ENCODE data around the gene ALKBH4. TPM values are rescaled to one million over a fixed set of nuclear protein-coding genes. Genes with fewer than 3 reads are reported as not detected.

ALKBH4 gene
- total RNA-seq, 4 donors from 2014 or later, result 14.7 to 38.9 (median 24.6) TPM

- no peak for DNase-seq (ENCODE audit: low spot score in 2 of 2)
- TF ChIP-seq, protein P1, sequence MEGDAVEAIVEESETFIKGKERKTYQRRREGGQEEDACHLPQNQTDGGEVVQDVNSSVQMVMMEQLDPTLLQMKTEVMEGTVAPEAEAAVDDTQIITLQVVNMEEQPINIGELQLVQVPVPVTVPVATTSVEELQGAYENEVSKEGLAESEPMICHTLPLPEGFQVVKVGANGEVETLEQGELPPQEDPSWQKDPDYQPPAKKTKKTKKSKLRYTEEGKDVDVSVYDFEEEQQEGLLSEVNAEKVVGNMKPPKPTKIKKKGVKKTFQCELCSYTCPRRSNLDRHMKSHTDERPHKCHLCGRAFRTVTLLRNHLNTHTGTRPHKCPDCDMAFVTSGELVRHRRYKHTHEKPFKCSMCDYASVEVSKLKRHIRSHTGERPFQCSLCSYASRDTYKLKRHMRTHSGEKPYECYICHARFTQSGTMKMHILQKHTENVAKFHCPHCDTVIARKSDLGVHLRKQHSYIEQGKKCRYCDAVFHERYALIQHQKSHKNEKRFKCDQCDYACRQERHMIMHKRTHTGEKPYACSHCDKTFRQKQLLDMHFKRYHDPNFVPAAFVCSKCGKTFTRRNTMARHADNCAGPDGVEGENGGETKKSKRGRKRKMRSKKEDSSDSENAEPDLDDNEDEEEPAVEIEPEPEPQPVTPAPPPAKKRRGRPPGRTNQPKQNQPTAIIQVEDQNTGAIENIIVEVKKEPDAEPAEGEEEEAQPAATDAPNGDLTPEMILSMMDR (IDR thresholded peaks at IDR 0.05), result no peak
- no peak for TF ChIP-seq POLR2A (IDR thresholded peaks at IDR 0.05)
- intact Hi-C loops (cut with DNase I; ENCODE audit: low total_unique reads), result no loop called here
- H3K4me3 ChIP-seq (ENCODE audit: low read depth, poor library complexity, severe bottlenecking), result no peak overlapping the region
- WGBS, 2 donors, result 88 to 92% methylated on average over 10 of the region's 10 CpGs
These were observed 35.3 kb downstream of the ALKBH4 start for GRCh38 chr7:102429141-102429899.

DNA sequence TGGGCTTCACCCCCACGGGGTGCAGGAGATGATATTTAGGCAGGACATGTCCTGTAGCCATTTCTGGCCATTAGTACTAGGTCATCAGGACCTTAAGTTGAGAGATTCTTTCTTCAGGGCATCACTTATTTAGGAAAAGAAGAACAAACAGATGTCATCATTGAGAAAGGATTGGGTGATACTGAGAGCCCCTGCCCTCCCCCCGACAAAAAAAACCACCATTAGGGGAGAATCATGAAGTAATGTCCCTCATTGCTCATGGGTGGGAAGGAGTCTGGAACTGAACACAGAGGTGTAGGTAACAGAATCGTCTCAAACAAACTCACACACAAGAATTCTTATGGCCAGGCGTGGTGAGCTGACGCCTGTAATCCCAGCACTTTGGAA, 37.7 kb downstream of the ALKBH4 start:
- TF ChIP-seq POLR2A (IDR thresholded peaks at IDR 0.05), result no peak
- TF ChIP-seq, protein P1 (IDR thresholded peaks at IDR 0.05), result no peak
- intact Hi-C loops (cut with DNase I; ENCODE audit: low total_unique reads), result no loop called here
- 86 to 93% methylated on average over 5 of the region's 5 CpGs for WGBS, 2 donors
- H3K4me3 ChIP-seq (ENCODE audit: low read depth, poor library complexity, severe bottlenecking), result no peak overlapping the region
- DNase-seq (ENCODE audit: low spot score in 2 of 2), result no peak

DNA sequence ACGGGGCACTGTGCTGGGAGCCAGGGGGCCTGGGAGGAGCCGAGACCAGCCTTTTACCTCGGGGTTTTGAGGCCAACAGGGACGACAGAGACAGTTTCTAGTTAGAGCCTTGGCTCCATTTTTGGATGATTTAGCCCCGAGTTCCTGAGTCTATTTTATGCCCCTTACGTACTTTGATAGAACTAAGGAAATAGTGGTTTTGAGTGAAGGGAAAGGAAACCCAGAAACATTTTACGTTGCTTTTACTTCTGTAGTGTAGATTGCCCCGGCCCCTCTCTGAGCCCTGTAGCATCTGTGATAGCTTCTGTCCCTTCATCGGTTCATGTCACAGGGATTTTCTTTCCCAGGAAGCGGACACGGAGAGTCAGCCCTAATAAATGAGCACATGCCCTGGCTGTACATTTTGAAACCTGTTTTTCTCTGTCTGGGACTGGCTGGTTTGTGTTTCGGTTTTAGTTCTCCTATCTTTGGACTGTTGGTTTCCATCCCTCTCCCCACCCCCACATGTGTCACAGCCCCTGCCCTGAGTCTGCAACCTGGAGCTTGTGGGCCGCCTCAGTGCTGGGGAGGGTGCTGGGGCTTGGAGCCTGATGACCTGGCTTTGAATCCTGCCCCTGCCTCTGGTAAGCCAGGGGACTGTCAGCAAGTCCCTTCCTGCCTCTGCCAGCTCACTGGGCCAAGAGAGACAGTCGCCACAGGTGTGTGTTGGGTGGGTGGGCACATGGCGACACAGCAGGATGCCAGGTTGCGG, 38.2 kb downstream of the ALKBH4 start:
- intact Hi-C loops (cut with DNase I; ENCODE audit: low total_unique reads), result no loop called here
- no peak overlapping the region for H3K4me3 ChIP-seq (ENCODE audit: low read depth, poor library complexity, severe bottlenecking)

GRCh38 chr7:102425639-102426267, 38.9 kb downstream of the ALKBH4 start:
- intact Hi-C loops (cut with DNase I; ENCODE audit: low total_unique reads), result no loop called here
- H3K4me3 ChIP-seq (ENCODE audit: low read depth, poor library complexity, severe bottlenecking), result no peak overlapping the region
- WGBS, 2 donors, result 77% methylated on average over 24 to 25 of the region's 25 CpGs
- TF ChIP-seq POLR2A (IDR thresholded peaks at IDR 0.05), result no peak
- TF ChIP-seq, protein P1 (IDR thresholded peaks at IDR 0.05), result no peak
- DNase-seq (ENCODE audit: low spot score in 2 of 2), result peak in 1 of 2 donors; percentile 88

More for the DNA sequence above, 38.2 kb downstream of the ALKBH4 start:
- 82 to 83% methylated on average over 16 of the region's 16 CpGs for WGBS, 2 donors
- TF ChIP-seq, protein P1 (IDR thresholded peaks at IDR 0.05), result no peak
- no peak for TF ChIP-seq POLR2A (IDR thresholded peaks at IDR 0.05)
- DNase-seq (ENCODE audit: low spot score in 2 of 2), result no peak

GRCh38 chr7:102424787-102425218, 39.9 kb downstream of the ALKBH4 start:
- no peak overlapping the region for H3K4me3 ChIP-seq (ENCODE audit: low read depth, poor library complexity, severe bottlenecking)
- TF ChIP-seq POLR2A (IDR thresholded peaks at IDR 0.05), result no peak
- TF ChIP-seq, protein P1 (IDR thresholded peaks at IDR 0.05), result no peak
- intact Hi-C loops (cut with DNase I; ENCODE audit: low total_unique reads), result no loop called here
- no peak for DNase-seq (ENCODE audit: low spot score in 2 of 2)
- 82% methylated on average over 12 to 13 of the region's 13 CpGs for WGBS, 2 donors
